HT-29 (cell line): Measurements from ENCODE around the gene MRPS18A. TPM values are rescaled to one million over a fixed set of nuclear protein-coding genes. Genes with fewer than 3 reads are reported as not detected.

Experiments used
- total RNA-seq: library from RNA; depleted of rRNA; stranded (reverse); fragments of >200 nt; shearing (Covaris generic); gene quantifications from 2 replicates; pipeline ENCODE4 v1.2.3, GENCODE V29; 2014; rRNA removed

Gene MRPS18A
- total RNA-seq, 1 experiment from 2014 or later, result 125 TPM

Other genes with a start within 250 kb of the MRPS18A start
- gene DLK2, start 232.2 kb downstream of the MRPS18A start, total RNA-seq, result 0.10 and 0.34 TPM in 2 replicates
- 19.9 and 20.4 TPM in 2 replicates for gene TJAP1, start 210.2 kb downstream of the MRPS18A start, total RNA-seq
- 1.4 and 2.0 TPM in 2 replicates for gene LRRC73, start 177.4 kb downstream of the MRPS18A start, total RNA-seq
- 92.4 and 102 TPM in 2 replicates for gene YIPF3, start 170.9 kb downstream of the MRPS18A start, total RNA-seq
- 42.4 and 56.0 TPM in 2 replicates for gene POLR1C, start 170.7 kb downstream of the MRPS18A start, total RNA-seq
- 65.9 and 71.0 TPM in 2 replicates for gene XPO5, start 111.8 kb downstream of the MRPS18A start, total RNA-seq
- gene POLH, start 111.6 kb downstream of the MRPS18A start, total RNA-seq, result 4.7 and 6.6 TPM in 2 replicates
- gene GTPBP2, start 58.5 kb downstream of the MRPS18A start, total RNA-seq, result 71.9 and 83.1 TPM in 2 replicates
- gene MAD2L1BP, start 52.0 kb downstream of the MRPS18A start, total RNA-seq, result 32.1 and 36.8 TPM in 2 replicates
- not detected in 2 replicates for gene RSPH9, start 42.8 kb downstream of the MRPS18A start, total RNA-seq
- 154 and 170 TPM in 2 replicates for gene VEGFA, start 82.4 kb upstream of the MRPS18A start, total RNA-seq